LoVo (cell line): ENCODE measurements around the gene FAM162A.
"Not testable (repeated sequence)": the region's sequence is repeated elsewhere in the genome, so short reads cannot be mapped to it uniquely, and the experiment has no call there.

Source experiments
- DNase-seq: peaks from one replicate; pipeline ENCODE4 v3.0.0-alpha.2; 2016; ENCODE audit warnings: low spot score

The FAM162A gene

DNA sequence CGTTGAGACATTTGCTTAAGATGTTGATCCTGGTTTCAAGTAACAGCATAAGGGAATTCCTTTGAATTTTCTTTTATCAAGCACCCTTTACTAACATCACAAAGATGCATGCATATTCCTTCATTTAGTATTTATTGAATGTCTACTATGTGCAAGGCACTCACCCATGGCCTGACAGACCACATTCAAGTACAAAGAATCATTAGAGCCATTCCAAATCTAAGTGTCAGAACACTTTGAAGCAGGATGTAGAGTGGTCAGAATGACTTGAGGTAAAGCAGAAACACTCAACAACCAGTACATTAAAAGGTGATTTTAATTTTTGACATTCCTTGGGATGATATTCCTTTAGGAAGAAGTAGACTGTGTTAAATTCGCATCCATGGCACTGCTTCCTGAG, 37.9 kb downstream of the FAM162A start:
- no peak for DNase-seq

DNA sequence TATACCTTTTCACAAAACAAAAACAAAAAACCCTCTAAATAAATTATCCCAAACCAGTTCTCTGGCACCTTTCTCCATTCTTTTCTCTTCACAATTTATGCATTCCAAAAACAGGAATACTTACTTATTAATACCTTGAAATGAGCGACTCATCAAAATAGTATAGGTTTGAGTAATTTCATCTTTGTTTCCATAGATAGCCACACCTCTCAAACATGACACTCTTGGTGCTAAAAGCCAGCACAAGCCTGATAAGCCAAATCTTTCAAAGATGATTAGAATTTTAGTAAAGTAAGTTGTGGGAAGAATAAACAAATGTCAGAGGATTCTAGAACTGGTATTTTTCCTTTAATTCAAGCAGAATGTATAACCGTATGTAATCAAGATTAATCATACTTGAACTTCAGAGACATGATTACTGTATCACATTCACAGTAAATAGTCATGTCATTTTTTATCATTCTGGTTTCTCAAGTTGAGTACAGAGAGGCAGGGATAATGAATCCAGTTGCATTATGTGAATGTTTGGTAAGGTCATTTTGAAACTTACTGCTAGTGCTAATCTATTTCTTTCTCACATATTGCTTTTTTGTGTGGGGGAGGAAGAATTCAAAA, 44.0 kb downstream of the FAM162A start:
- no peak for DNase-seq

DNA sequence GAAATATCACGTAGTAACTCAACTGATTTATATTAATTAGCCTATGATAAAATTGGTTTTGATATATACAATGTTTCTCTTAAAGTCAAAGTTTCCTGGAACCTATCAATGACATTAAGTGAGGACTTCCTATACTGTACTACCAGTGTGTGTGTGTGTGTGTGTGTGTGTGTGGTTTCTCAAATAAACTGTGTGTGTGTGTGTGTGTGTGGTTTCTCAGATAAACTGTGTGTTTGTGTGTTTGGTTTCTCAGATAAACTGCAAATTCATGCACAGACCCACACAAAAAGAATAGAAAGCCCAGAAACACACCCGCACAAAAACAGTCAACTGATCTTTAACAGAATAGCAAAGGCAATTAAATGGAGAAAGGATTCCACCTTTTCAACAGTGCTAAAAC, 46.4 kb downstream of the FAM162A start:
- DNase-seq: no peak

DNA sequence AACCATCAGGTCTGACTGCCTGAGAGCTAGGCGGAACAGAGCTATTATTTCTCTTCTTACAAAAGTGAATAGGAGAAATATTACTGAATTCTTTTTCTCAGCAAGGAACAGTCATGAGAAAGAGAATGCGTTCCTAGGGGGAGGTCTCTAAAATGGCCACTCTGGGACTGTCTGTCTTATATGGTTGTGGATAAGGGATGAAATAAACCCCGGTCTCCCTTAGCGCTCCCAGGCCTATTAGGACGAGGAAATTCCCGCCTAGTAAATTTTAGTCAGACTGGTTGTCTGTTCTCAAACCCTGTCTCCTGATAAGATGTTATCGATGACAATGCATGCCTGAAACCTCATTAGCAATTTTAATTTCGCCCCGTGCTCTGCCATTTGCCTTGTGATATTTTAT, 52.0 kb downstream of the FAM162A start:
- no peak for DNase-seq

DNA sequence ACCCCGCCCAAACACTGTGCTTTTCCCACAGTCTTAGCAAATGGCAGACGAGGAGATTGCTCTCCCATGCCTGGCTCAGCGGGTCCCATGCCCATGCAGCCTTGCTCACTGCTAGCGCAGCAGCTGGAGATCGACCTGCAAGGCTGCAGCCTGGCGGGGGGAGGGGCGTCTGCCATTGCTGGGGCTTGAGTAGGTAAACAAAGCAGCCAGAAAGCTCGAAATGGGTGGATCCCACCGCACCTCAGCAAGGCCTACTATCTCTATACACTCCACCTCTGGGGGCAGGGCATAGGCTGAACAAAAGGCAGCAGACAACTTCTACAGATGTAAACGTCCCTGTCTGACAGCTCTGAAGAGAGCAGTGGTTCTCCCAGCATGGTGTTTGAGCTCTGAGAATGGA, 59.1 kb downstream of the FAM162A start:
- no peak for DNase-seq

DNA sequence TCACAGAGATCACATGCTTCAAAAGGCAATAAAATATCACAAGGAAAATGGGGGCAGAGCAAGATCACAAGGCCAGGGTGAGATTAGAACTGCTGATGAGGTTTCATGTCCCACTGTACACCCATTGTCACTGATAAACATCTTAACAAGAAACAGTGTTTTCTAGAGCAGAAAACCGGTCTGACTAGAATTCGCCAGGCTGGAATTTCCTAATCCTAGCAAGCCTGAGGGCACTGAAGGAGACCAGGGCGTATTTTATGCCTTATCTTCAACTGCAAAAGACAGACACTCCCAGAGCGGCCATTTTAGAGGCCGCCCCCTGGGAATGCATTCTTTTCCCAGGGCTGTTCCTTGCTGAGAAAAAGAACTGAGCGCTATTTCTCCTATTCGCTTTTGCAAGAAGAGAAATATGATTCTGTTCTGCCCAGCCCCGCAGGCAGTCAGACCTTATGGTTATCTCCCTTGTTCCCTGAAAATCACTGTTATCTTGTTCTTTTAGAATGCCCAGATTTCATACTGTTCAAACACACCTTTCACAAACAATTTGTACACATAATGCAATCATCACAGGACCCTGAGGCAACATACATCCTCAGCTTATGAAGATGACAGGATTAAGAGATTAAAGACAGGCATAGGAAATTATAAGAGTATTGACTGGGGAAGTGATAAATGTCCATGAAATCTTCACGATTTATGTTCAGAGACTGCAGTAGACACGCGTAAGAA, 59.9 kb downstream of the FAM162A start:
- peak; percentile 74 for DNase-seq

DNA sequence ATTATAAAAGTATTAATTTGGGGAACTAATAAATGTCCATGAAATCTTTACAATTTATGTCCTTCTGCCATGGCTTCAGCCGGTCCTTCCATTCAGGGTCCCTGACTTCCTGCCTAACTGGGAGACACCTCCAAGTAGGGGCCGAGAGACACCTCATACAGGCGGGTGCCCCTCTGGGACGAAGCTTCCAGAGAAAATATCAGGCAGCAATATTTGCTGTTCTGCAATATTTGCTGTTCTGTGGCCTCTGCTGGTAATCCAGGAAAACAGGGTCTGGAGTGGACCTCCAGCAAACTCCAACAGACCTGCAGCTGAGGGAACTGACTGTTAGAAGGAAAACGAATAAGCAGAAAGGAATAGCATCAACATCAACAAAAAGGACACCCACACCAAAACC, 60.5 kb downstream of the FAM162A start:
- not testable (repeated sequence) for DNase-seq

DNA sequence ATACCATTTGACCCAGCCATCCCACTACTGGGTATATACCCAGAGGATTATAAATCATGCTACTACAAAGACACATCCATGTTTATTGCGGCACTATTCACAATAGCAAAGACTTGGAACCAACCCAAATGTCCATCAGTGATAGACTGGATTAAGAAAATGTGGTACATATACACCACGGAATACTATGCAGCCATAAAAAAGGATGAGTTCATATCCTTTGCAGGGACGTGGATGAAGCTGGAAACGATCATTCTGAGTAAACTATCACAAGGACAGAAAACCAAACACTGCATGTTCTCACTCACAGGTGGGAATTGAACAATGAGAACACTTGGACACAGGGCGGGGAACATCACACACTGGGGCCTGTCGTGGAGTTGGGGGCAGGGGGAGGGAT, 64.2 kb downstream of the FAM162A start:
- DNase-seq: not testable (repeated sequence)

DNA sequence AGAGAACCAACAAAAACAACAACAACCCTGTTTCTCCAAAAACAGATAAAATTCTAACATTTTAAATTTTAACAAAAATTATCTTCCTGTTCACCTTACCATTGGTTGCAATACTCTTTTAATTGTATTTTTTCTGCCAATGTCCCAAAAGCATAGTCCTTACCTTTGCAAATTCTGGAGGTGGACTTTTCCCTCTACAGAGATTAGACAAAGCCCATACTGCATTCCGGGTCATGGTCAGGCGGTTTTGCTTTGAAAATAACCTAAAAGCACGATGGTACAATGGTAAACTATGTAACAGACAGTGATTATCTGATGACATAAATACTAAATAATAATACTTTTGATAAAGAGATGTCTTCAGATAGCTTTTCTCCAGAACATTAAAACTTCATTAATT, 67.4 kb downstream of the FAM162A start:
- DNase-seq: no peak

DNA sequence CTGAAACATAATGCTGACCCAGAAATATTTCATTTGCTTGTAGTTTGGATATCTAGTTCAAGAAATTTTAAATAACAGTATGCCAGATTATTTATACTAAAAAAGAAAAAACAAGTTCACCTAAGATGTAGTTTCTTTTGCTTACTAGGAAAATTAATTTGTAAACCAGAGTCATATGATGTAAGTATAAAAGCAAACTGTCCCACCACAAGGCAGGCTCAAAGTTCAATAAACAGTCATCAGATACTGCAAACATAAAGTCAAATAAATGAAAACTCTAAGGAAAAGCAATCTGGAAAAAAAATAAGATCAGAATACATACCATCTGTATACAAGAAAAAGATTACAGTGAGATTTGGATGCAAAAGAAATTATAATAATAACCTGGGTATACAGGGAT, 72.1 kb downstream of the FAM162A start:
- no peak for DNase-seq

DNA sequence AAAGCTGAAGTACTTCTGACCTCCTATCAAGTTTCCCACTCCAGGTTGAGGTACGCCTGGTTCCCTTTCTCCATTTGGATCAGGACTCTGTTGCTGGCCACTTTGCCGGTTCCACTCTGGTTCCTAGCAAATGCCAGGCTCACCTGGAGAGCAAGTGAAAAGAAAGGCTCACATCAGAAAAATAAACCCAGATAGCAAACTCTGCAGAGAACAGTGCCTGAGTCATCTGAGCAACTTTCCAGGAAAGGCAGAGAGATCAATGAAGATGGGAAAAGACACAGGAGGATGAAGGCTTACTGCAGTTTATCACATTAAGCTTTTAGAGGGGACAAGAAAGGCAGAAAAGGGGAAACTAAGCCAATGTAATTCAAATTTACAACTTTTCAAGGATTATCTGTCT, 73.7 kb downstream of the FAM162A start:
- no peak for DNase-seq

DNA sequence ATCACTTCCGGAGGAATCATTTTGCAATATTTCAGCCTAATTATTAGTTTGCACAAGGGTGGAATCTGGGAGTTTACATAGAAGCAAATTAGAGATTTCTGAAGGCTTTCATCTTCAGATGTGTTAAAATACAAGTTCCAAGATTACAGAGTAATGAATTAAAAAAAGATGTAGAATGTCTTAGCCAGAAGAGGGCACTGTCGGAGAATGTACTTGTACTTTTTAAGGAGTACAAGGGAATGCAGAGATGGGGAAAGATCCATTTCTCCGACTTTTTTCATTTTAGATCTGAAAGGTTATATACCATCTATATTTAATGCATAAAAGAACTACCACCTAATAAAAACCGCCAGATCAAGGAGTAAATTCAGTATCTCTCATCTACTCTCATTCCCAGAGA, 75.0 kb downstream of the FAM162A start:
- DNase-seq: no peak

DNA sequence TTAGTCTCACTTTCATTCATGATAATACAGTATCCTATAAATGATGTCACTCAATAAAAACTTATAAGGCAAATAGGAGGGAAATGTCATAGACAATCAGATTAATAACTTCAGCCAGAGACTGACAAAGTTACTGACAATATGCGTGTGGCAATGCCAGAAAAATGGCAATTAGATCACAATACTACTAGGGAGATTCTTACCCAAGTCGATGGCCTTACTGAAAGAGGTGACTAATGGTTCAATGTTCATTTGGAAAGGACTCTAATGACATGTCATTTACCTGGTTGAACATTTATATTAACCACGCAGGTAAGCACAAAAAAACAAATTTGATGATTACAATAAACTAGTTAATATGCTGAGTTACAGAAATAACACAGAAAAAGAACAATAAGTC, 77.8 kb downstream of the FAM162A start:
- DNase-seq: no peak
